Measurements from ENCODE around the gene VSIR. TPM values are rescaled to one million over a fixed set of nuclear protein-coding genes. Genes with fewer than 3 reads are reported as not detected.
A peak's percentile ranks its signal among the peaks of the same experiment; 100 is the strongest.

Gene VSIR
- total and polyA plus RNA-seq, 9 of the 15 experiments (the other 6 are each of a cell fraction or from before 2014, with no cell fraction given) = 0.14 to 20.5 (median 9.3) TPM

GRCh38 chr10:71815515-71816130, 42.3 kb upstream of the VSIR start (continued):
- no peak for TF ChIP-seq RBM17 (IDR thresholded peaks at IDR 0.05; ENCODE audit: borderline replicate concordance, low read depth, low read length)
- TF ChIP-seq SFPQ (IDR thresholded peaks at IDR 0.05; ENCODE audit: low read depth, low read length) = no peak
- no peak for TF ChIP-seq LARP7 (IDR thresholded peaks at IDR 0.05)
- no peak for TF ChIP-seq SRSF3 (IDR thresholded peaks at IDR 0.05; ENCODE audit: insufficient read depth, low read length)
- peak; percentile 24 for TF ChIP-seq POLR2AphosphoS2 (IDR thresholded peaks at IDR 0.05; ENCODE audit: low read length)
- TF ChIP-seq RBFOX2 (IDR thresholded peaks at IDR 0.05; ENCODE audit: low read depth, low read length) = 0 out of 2 replicates have a peak, but pooled peaks have one; percentile 9
- TF ChIP-seq CC2D1A (IDR thresholded peaks at IDR 0.05) = no peak
- peak; percentile 91 for TF ChIP-seq ZBTB33 (CRISPR knock-in tag; IDR thresholded peaks at IDR 0.05)
- peak; percentile 67; the same call in 1 of the 2 replicates for TF ChIP-seq ELF4 (CRISPR knock-in tag; IDR thresholded peaks at IDR 0.05)
- no peak for TF ChIP-seq DLX4 (CRISPR knock-in tag; IDR thresholded peaks at IDR 0.05)
- TF ChIP-seq POLR2B (IDR thresholded peaks at IDR 0.05; ENCODE audit: low read depth, partially characterized antibody) = peak; percentile 51
- 0 out of 2 replicates have a peak, but pooled peaks have one; percentile 44 for TF ChIP-seq SUPT5H (IDR thresholded peaks at IDR 0.05)
- no peak for TF ChIP-seq CTCFL (IDR thresholded peaks at IDR 0.05; ENCODE audit: borderline replicate concordance, insufficient read depth, low read depth, low read length, poor library complexity, severe bottlenecking)
- no peak for TF ChIP-seq SNAPC5 (CRISPR knock-in tag; IDR thresholded peaks at IDR 0.05)
- TF ChIP-seq ZC3H11A (IDR thresholded peaks at IDR 0.05; ENCODE audit: low read depth, low read length) = no peak
- no peak for TF ChIP-seq SMARCA5 (IDR thresholded peaks at IDR 0.05)
- TF ChIP-seq MLLT1 (IDR thresholded peaks at IDR 0.05) = peak in 1 of 2 experiments; percentile 14; a peak in 1 of 4 replicates
- no peak for TF ChIP-seq GABPB2 (CRISPR knock-in tag; conservative IDR thresholded peaks at IDR 0.05)
